CD4-positive, alpha-beta T cell treated with Interleukin-17A for 1 hour (primary cell): ENCODE results near the gene TAL2.
A peak's percentile ranks its signal among the peaks of the same experiment; 100 is the strongest.
"Not testable (repeated sequence)": the region's sequence is repeated elsewhere in the genome, so short reads cannot be mapped to it uniquely, and the experiment has no call there.

Experiments used
- DNase-seq: peaks from one replicate; pipeline ENCODE4 v3.0.0-alpha.2; 2020

TAL2 gene

GRCh38 chr9:105676351-105676923 lies 14.2 kb downstream of the TAL2 start:
- no peak for DNase-seq

DNA sequence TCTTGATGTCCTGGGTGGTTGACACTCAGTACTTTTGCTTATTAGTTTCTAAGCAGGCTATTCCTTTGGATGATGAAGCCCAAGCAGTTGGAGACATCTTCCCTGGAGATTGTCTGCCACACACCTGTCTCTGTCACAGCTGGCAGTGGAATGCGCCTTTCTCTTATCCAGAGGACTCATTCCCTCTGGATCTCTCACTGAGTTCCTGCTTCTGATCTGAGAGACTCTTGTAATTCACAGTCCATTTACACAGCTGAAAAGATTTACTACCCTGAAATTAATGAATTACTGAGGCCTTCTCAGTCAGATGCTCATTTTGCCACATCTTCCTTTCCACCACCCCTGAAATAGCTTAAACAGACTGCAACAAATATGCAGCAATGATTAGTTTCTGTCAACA lies 15.9 kb downstream of the TAL2 start:
- no peak for DNase-seq

- DNase-seq: no peak
Measured at GRCh38 chr9:105678781-105679180, 16.5 kb downstream of the TAL2 start.

- DNase-seq: no peak
Measured at GRCh38 chr9:105679257-105680022, 17.2 kb downstream of the TAL2 start.

DNA sequence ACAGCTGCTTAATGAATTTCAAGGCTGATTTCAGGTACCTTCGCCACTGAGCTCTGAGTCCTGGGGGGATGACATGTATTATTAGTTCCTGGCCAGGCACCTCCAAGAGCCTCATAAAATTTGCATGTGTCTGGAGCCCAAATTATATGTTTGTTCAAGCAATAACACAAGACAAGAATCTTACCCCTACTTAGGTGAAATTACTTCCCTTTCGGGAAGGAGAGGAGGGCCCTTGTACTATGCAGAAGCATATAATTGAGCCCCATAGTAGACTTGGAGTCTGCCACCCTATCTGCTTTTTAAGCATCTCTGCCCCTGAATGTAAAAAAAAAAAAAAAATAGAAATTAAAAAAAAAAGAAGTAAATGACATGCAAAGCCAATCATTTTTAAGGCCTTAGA lies 19.1 kb downstream of the TAL2 start:
- DNase-seq: no peak

GRCh38 chr9:105681724-105682123 lies 19.5 kb downstream of the TAL2 start:
- no peak for DNase-seq

GRCh38 chr9:105683688-105684275 lies 21.5 kb downstream of the TAL2 start:
- DNase-seq: no peak

DNA sequence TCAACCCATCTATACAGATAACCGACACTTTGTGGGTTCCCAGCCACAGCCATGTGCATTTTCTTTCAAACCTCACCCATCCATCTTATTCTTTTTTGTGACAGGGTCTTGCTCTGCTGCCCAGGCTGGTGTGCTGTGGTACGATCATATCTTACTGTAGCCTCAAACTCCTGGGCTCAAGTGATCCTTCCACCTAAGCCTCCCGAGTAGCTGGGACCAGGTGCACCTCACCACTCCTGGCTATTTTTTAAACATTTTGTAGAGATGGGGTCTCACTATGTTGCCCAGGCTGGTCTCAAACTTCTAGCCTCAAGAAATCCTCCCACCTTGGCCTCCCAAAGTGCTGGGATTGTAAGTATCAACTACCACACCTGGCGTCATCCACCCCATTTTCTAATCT lies 24.7 kb downstream of the TAL2 start:
- DNase-seq: no peak

GRCh38 chr9:105690742-105691141 lies 28.5 kb downstream of the TAL2 start:
- no peak for DNase-seq

- peak; percentile 10 for DNase-seq
Measured at GRCh38 chr9:105693435-105694189, 31.4 kb downstream of the TAL2 start.

- DNase-seq: peak; percentile 72
Measured at GRCh38 chr9:105694190-105694847, 32.1 kb downstream of the TAL2 start, which contains the start of gene TMEM38B. TSS of gene TMEM38B (plus strand) at chr9:105694541. CDS start at chr9:105694661, 120 bp downstream.

GRCh38 chr9:105694848-105695581 lies 32.8 kb downstream of the TAL2 start:
- DNase-seq: peak; percentile 58

- DNase-seq: no peak
Measured at GRCh38 chr9:105696219-105696793, 34.0 kb downstream of the TAL2 start.

DNA sequence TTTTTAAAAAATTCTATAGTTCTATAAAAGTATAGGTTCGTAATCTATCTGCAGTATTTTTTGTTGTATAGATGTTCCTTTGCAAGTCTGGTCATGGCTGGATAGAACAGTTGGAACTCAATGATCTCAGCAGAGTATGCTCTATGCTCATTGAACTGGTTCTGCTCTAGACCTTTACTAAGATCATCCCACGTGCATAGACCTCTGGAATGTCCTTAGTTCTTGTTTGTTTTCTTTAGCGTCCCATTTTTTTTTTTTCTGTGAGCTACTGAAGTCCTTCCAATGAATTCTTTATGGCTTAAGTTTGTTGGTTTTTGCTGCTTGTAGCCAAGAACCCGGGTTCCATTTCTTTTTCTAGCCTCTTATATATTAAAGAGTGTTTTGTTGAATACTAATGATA lies 35.6 kb downstream of the TAL2 start:
- DNase-seq: no peak

DNA sequence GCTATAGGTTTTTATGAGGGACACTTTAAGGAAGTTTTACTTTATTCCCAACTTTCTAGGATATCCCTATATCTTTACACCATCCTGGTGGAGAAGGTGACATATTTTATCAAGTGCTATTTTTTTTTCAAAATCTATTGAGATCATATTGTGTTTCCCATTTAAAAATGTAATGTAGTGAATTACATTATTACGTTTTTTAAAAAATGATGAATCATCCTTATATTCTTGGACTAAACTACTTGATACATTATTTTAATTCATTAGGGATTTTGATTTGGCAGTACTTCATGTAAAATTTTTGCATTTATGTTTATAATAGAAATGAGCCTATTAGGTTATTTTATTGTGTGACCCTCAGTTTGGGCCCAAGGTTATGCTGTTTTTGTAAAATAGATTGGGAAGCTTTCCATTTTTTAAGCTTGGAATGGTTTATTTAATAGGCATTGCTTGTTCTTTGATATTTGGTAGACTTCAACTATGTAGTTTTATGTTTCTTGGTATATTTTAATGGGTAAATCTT lies 36.2 kb downstream of the TAL2 start:
- DNase-seq: no peak

GRCh38 chr9:105700668-105701067 lies 38.4 kb downstream of the TAL2 start:
- DNase-seq: no peak

- DNase-seq: no peak
Measured at GRCh38 chr9:105701145-105701544, 38.9 kb downstream of the TAL2 start.

GRCh38 chr9:105702207-105702606 lies 40.0 kb downstream of the TAL2 start:
- no peak for DNase-seq

DNA sequence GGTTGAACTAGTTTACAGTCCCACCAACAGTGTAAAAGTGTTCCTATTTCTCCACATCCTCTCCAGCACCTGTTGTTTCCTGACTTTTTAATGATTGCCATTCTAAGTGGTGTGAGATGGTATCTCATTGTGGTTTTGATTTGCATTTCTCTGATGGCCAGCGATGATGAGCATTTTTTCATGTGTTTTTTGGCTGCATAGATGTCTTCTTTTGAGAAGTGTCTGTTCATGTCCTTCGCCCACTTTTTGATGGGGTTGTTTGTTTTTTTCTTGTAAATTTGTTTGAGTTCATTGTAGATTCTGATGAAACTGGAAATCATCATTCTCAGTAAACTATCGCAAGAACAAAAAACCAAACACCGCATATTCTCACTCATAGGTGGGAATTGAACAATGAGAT lies 41.4 kb downstream of the TAL2 start:
- DNase-seq: not testable (repeated sequence)

DNA sequence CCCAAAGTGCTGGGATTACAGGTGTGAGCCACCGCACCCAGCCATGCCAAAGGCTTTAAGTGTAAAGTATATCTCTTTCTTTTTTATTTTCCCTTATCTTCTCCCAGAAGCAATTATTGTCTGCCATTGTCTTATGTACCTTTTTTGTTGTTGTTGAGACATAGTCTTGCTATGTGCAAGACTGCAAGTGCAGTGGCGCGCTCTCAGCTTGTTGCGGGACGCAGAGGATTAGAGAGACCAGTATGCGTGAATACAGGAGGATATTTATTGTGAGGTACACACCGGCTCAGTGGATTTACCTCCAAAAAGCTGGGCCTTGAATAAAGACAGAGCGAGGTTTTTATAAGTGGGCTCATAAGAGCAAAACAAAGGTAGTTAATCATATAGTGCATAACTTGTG lies 43.9 kb downstream of the TAL2 start:
- no peak for DNase-seq

DNA sequence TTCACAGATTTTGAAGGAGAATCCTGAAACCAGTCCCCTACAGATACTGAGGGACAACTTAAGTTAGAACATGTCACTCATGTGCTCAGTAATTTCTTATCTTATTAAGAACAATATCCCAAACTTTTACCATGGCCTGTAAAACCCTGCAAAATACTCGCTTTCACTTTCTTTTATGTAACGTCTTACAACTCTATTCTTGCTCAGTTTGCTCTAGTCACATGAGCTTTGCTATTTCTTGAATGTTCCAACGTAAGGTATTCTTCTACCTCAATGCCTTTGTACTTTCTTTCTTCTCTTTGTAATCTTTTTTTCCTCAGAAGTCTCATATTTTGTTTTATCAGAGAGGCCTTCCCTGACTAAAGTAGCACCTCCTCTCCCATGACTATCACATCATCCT lies 46.1 kb downstream of the TAL2 start:
- no peak for DNase-seq

GRCh38 chr9:105710638-105711037 lies 48.4 kb downstream of the TAL2 start:
- no peak for DNase-seq
